Endothelial cell of umbilical vein (primary cell): ENCODE results near the gene GGT6. TPM values are rescaled to one million over a fixed set of nuclear protein-coding genes. Genes with fewer than 3 reads are reported as not detected.
A peak's percentile ranks its signal among the peaks of the same experiment; 100 is the strongest.

Experiments
- BruUV-seq: library from RNA; stranded (reverse); fragments of 400-500 nt; replicated peaks from 2 replicates; lab custom pipeline; 2021; lab: Mats Ljungman, UMichigan
- CTCF ChIA-PET: fragments of 300-600, 350-600 bp; sonication (Branson Sonifier 250); formaldehyde crosslinking; loops from one replicate; lab custom pipeline; 2021; ENCODE audit warnings: antibody characterized with exemption, inconsistent platforms; lab: Charles Lee
- POLR2A ChIA-PET: fragments of 300-600, 350-600 bp; sonication (Branson Sonifier 250); formaldehyde crosslinking; loops from one replicate; lab custom pipeline; 2021; ENCODE audit warnings: antibody characterized with exemption, inconsistent platforms; lab: Charles Lee
- DNase-seq: peaks from one replicate; pipeline ENCODE4 v3.0.0-alpha.2; 2011; ENCODE audit warnings: low read depth, low spot score
- FAIRE-seq: peaks from 2 replicates; lab custom pipeline; 2011; peaks lifted over from hg19 to GRCh38; lab: Jason Lieb, UNC
- H2AFZ ChIP-seq: 2 replicates; pipeline ENCODE4 v1.6.0; 2012; ENCODE audit warnings: low read depth, low read length, control low read depth, inconsistent platforms
- H3K27ac ChIP-seq: 2 replicates; pipeline ENCODE4 v1.5.1; 2011; ENCODE audit warnings: low read depth, mild to moderate bottlenecking, control low read depth, low read length, moderate library complexity; ENCODE audit not compliant: insufficient read depth
- H3K27me3 ChIP-seq, 2 experiments: 2 replicates each; pipeline versions ENCODE4 v1.6.0 to v1.6.1; 2011; ENCODE audit warnings: low read length in 2 of 2, mixed read lengths in 1 of 2; ENCODE audit not compliant: control insufficient read depth in 2 of 2, insufficient read depth in 2 of 2
- H3K36me3 ChIP-seq, 2 experiments: 2 replicates in 1 of 2; 3 replicates in 1 of 2; pipeline ENCODE4 v1.5.1; 2011; ENCODE audit warnings: low read length in 2 of 2, mild to moderate bottlenecking in 1 of 2, moderate library complexity in 1 of 2; ENCODE audit not compliant: control insufficient read depth in 2 of 2, insufficient read depth in 2 of 2; ENCODE audit errors: extremely low read depth in 1 of 2
- H3K4me1 ChIP-seq: 3 replicates; pipeline ENCODE4 v1.5.1; 2011; ENCODE audit warnings: mild to moderate bottlenecking, low read length; ENCODE audit not compliant: control insufficient read depth, insufficient read depth; ENCODE audit errors: extremely low read depth
- H3K4me2 ChIP-seq: 2 replicates; pipeline ENCODE4 v1.6.1; 2011; ENCODE audit warnings: low read length, control low read depth, mixed read lengths; ENCODE audit not compliant: insufficient read depth
- H3K4me3 ChIP-seq, 3 experiments: fragments of 200-600 bp in 1 of 3; sonication (generic), shearing (Covaris generic) in 1 of 3; replicated peaks in 1 of 3; 2 replicates each; pipeline ENCODE4 v1.5.1; 2011 to 2016; ENCODE audit warnings: control low read depth in 3 of 3, low read length in 3 of 3, mild to moderate bottlenecking in 2 of 3, inconsistent platforms in 1 of 3, low read depth in 1 of 3, moderate library complexity in 1 of 3; ENCODE audit not compliant: insufficient read depth in 1 of 3
- H3K79me2 ChIP-seq: 2 replicates; pipeline ENCODE4 v1.6.0; 2012; ENCODE audit warnings: low read length, inconsistent platforms; ENCODE audit not compliant: control insufficient read depth, insufficient read depth
- H3K9ac ChIP-seq: replicated peaks from 2 replicates; pipeline ENCODE3; 2011; ENCODE audit warnings: low read length, control low read depth; ENCODE audit not compliant: insufficient read depth; ENCODE audit errors: extremely low read depth
- H3K9me1 ChIP-seq: replicated peaks from 3 replicates; pipeline ENCODE4 v1.6.0; 2011; ENCODE audit warnings: mild to moderate bottlenecking, low read length; ENCODE audit not compliant: control insufficient read depth, insufficient read depth; ENCODE audit errors: extremely low read depth
- H3K9me3 ChIP-seq: replicated peaks from 2 replicates; pipeline ENCODE4 v1.5.1; 2012; ENCODE audit warnings: low read length, inconsistent platforms; ENCODE audit not compliant: control insufficient read depth, insufficient read depth
- H4K20me1 ChIP-seq: replicated peaks from 2 replicates; pipeline ENCODE3; 2011; ENCODE audit warnings: mild to moderate bottlenecking, low read length; ENCODE audit not compliant: control insufficient read depth, insufficient read depth; ENCODE audit errors: extremely low read depth
- CTCF ChIP-seq, 2 donors: IDR thresholded peaks; 1 replicate in 1 of 2; 2 replicates in 1 of 2; pipeline ENCODE4 v1.5.1; 2011; ENCODE audit warnings: low read length in 2 of 2, mild to moderate bottlenecking in 2 of 2, moderate library complexity in 2 of 2, control low read depth in 1 of 2, inconsistent platforms in 1 of 2, low read depth in 1 of 2; ENCODE audit not compliant: insufficient read depth in 1 of 2; ENCODE audit errors: extremely low read depth in 1 of 2
- EZH2 ChIP-seq: IDR thresholded peaks from 2 replicates; pipeline ENCODE4 v1.6.1; 2012; ENCODE audit warnings: borderline replicate concordance, low read depth, mild to moderate bottlenecking, moderate library complexity, low read length, inconsistent platforms; ENCODE audit not compliant: severe bottlenecking
- FOS ChIP-seq: IDR thresholded peaks from 2 replicates; pipeline ENCODE4 v1.6.1; 2011; ENCODE audit warnings: mild to moderate bottlenecking, low read length, moderate library complexity, borderline replicate concordance; ENCODE audit not compliant: insufficient read depth
- GATA2 ChIP-seq: IDR thresholded peaks from 2 replicates; pipeline ENCODE4 v1.7.0; 2011; ENCODE audit warnings: low read depth, mild to moderate bottlenecking, moderate library complexity, mixed read lengths, low read length; ENCODE audit not compliant: insufficient read length, insufficient read depth
- JUN ChIP-seq: IDR thresholded peaks from 2 replicates; pipeline ENCODE4 v1.6.1; 2011; ENCODE audit warnings: borderline replicate concordance, low read depth; ENCODE audit not compliant: insufficient read length, insufficient read depth
- MAX ChIP-seq: IDR thresholded peaks from 2 replicates; pipeline ENCODE4 v1.6.1; 2011; ENCODE audit not compliant: insufficient read depth, insufficient read length
- MYC ChIP-seq: IDR thresholded peaks from one replicate; pipeline ENCODE4 v1.6.1; 2011; ENCODE audit warnings: mild to moderate bottlenecking, low read depth, low read length
- POLR2A ChIP-seq: IDR thresholded peaks from 2 replicates; pipeline ENCODE4 v1.6.1; 2012; ENCODE audit warnings: low read depth, mild to moderate bottlenecking, control low read depth, low read length
- POLR2AphosphoS5 ChIP-seq: IDR thresholded peaks from 2 replicates; pipeline ENCODE4 v1.6.1; 2012; ENCODE audit warnings: low read depth, mild to moderate bottlenecking, control low read depth, low read length, moderate library complexity; ENCODE audit not compliant: insufficient read depth
- dilution Hi-C: fragments of 300-500 bp; cut with MboI; formaldehyde crosslinking; loops from one replicate; pipeline ENCODE4 v1.15.0; 2019; ENCODE audit warnings: low sequenced_read_pairs; ENCODE audit not compliant: extremely low pct_ligation_motif_present
- intact Hi-C: fragments of 100-400 bp; cut with micrococcal nuclease; formaldehyde crosslinking; loops from one replicate; pipeline ENCODE4 v1.10.0; 2022
- polyA plus RNA-seq, 4 experiments: library from polyadenylated mRNA; depleted of rRNA in 3 of 4; stranded (reverse) in 3 of 4; unstranded in 1 of 4; fragments of >200 nt; gene quantifications; 2 replicates each; pipeline versions ENCODE4 v1.2.1 to v1.2.3, GENCODE V29; 2011 to 2012; ENCODE audit warnings: missing spikeins in 1 of 4
- total RNA-seq: library from RNA; stranded (reverse); gene quantifications from 2 replicates; pipeline ENCODE4 v1.2.3, GENCODE V29; 2021

Gene GGT6
- total and polyA plus RNA-seq, 2 donors (not counting 3 experiments of a cell fraction or from before 2014, with no cell fraction given): not detected

GRCh38 chr17:4536259-4536741 lies 24.1 kb downstream of the GGT6 start:
- Histone ChIP-seq H3K9me1 (no peaks in the 10 kb centered on the region), H4K20me1 (no peaks in the 10 kb centered on the region), H3K4me2 (no peak overlapping the region), H3K36me3 (peaks cover 2 to 35% of the 10 kb centered on the region in 2 experiments), H3K4me1 (peaks cover 77% of the 10 kb centered on the region), H3K9me3 (no peaks in the 10 kb centered on the region), H2AFZ (no peak overlapping the region), H3K4me3 (no peak overlapping the region), H3K27ac (no peak overlapping the region), H3K79me2 (no peaks in the 10 kb centered on the region), H3K9ac (no peak overlapping the region), H3K27me3 (no peaks in the 10 kb centered on the region)
- TF ChIP-seq POLR2A (peak; percentile 16), MAX (no peak), EZH2 (no peak), GATA2 (no peak), POLR2AphosphoS5 (peak; percentile 22), JUN (no peak), MYC (no peak), FOS (no peak), CTCF (IDR thresholded peaks at IDR 0.05; ENCODE audit: extremely low read depth in 1 of 2, insufficient read depth in 1 of 2, low read depth in 1 of 2, low read length in 2 of 2) (no peak)
- intact Hi-C loops: no loop called here
- no peak for FAIRE-seq
- dilution Hi-C loops: no loop called here
- CTCF ChIA-PET: interaction anchor here (0.9 to 6.7 kb wide), 3 partner anchors 10 to 36 kb away, joined by 3 to 31 read pairs (median 3); partner anchors contain the start of gene SPNS2
- no TSS peak for BruUV-seq
- DNase-seq: no peak
- POLR2A ChIA-PET: interaction anchor here (0.6 kb wide), 1 partner anchor 13 kb away, joined by 3 read pairs; no protein-coding TSS in a partner anchor
